Activated CD4-positive, alpha-beta T cell treated with anti-CD3 and anti-CD28 coated beads for 24 hours (primary cell): Measurements from ENCODE around the gene KCND3.

Experiments used
- DNase-seq, 2 donors: peaks; one replicate each; pipeline ENCODE4 v3.0.0-alpha.2; 2020; ENCODE audit warnings: low read depth in 2 of 2

The KCND3 gene

GRCh38 chr1:111989531-111990025 is at the start of gene KCND3:
Gene KCND3 (minus strand): TSS chr1:111989668.
- no peak for DNase-seq

- DNase-seq: no peak
These were observed 44.8 kb upstream of the KCND3 start for GRCh38 chr1:112034277-112034676.

- no peak for DNase-seq
These were observed 44.1 kb upstream of the KCND3 start for GRCh38 chr1:112033439-112034120.

- no peak for DNase-seq
These were observed 40.7 kb upstream of the KCND3 start for GRCh38 chr1:112030157-112030556.

- no peak for DNase-seq
These were observed 38.2 kb upstream of the KCND3 start for GRCh38 chr1:112027696-112028095.

- DNase-seq: no peak
These were observed 37.0 kb upstream of the KCND3 start for GRCh38 chr1:112026501-112026900.

- DNase-seq: no peak
These were observed 36.5 kb upstream of the KCND3 start for GRCh38 chr1:112026016-112026415.

GRCh38 chr1:112021263-112021662 is 31.8 kb upstream of the KCND3 start:
- no peak for DNase-seq

- DNase-seq: no peak
These were observed 27.7 kb upstream of the KCND3 start for GRCh38 chr1:112017183-112017582.

GRCh38 chr1:112012823-112013222 is 23.4 kb upstream of the KCND3 start:
- no peak for DNase-seq

- DNase-seq: no peak
These were observed 21.7 kb upstream of the KCND3 start for GRCh38 chr1:112011202-112011601.

- no peak for DNase-seq
These were observed 17.7 kb upstream of the KCND3 start for GRCh38 chr1:112007169-112007568.

- DNase-seq: no peak
These were observed 17.1 kb upstream of the KCND3 start for GRCh38 chr1:112006416-112007025.

GRCh38 chr1:112004076-112004475 is 14.6 kb upstream of the KCND3 start:
- no peak for DNase-seq

GRCh38 chr1:112002514-112002913 is 13.0 kb upstream of the KCND3 start:
- no peak for DNase-seq

GRCh38 chr1:112001436-112001835 is 12.0 kb upstream of the KCND3 start:
- no peak for DNase-seq

GRCh38 chr1:112000048-112000447 is 10.6 kb upstream of the KCND3 start:
- no peak for DNase-seq

- DNase-seq: no peak
These were observed 8.9 kb upstream of the KCND3 start for GRCh38 chr1:111998332-111998731.

- no peak for DNase-seq
These were observed 3.0 kb upstream of the KCND3 start for GRCh38 chr1:111992476-111992875.

GRCh38 chr1:111990878-111991718 is 1.6 kb upstream of the KCND3 start:
- no peak for DNase-seq

- no peak for DNase-seq
These were observed 784 bp upstream of the KCND3 start for GRCh38 chr1:111990026-111990877.
